ENCODE results near the gene BAD.

- TF ChIP-seq CTCF (optimal IDR thresholded peaks at IDR 0.05 in 1 of 3, IDR thresholded peaks at IDR 0.05 in 1 of 3, conservative IDR thresholded peaks at IDR 0.05 in 1 of 3; ENCODE audit: extremely low read depth in 1 of 3, insufficient read depth in 2 of 3, low read length in 3 of 3) (peak; percentile 9 to 60 (median 13)), EZH2 (IDR thresholded peaks at IDR 0.05; ENCODE audit: low read length) (no peak)
Observed at GRCh38 chr11:64285885-64286800, 1.7 kb upstream of the BAD start.

Data from keratinocyte (primary cell).